ENCODE results near the gene UBAC1. TPM values are rescaled to one million over a fixed set of nuclear protein-coding genes. Genes with fewer than 3 reads are reported as not detected.
"Not testable (repeated sequence)": the region's sequence is repeated elsewhere in the genome, so short reads cannot be mapped to it uniquely, and the experiment has no call there.

Gene UBAC1
- total RNA-seq, 1 donor from 2014 or later, result 42.6 TPM

- peak; percentile 24 for ATAC-seq
Observed at GRCh38 chr9:135919318-135919890, 41.8 kb downstream of the UBAC1 start.

- ATAC-seq, result not testable (repeated sequence)
Observed at GRCh38 chr9:135916227-135916626, 44.9 kb downstream of the UBAC1 start.

- no peak for ATAC-seq
Observed at GRCh38 chr9:135914921-135915320, 46.3 kb downstream of the UBAC1 start.

GRCh38 chr9:135911233-135911632 is 49.9 kb downstream of the UBAC1 start:
- ATAC-seq, result not testable (repeated sequence)

GRCh38 chr9:135910757-135911156 is 50.4 kb downstream of the UBAC1 start:
- no peak for ATAC-seq

GRCh38 chr9:135910216-135910615 is 51.0 kb downstream of the UBAC1 start:
- no peak for ATAC-seq

- no peak for ATAC-seq
Observed at GRCh38 chr9:135909371-135909770, 51.8 kb downstream of the UBAC1 start.

- no peak for ATAC-seq
Observed at GRCh38 chr9:135908754-135909204, 52.4 kb downstream of the UBAC1 start.

GRCh38 chr9:135908093-135908753 is 53.0 kb downstream of the UBAC1 start:
- ATAC-seq, result no peak

- peak; percentile 90 for ATAC-seq
Observed at GRCh38 chr9:135907431-135908092, 53.6 kb downstream of the UBAC1 start, which contains the start of gene CAMSAP1. Gene CAMSAP1, minus strand, starts transcription at chr9:135907546. Its CDS starts 387 bp downstream, at chr9:135907159.

- ATAC-seq, result no peak
Observed at GRCh38 chr9:135907006-135907430, 54.2 kb downstream of the UBAC1 start.

GRCh38 chr9:135906291-135907005 is 54.7 kb downstream of the UBAC1 start:
- ATAC-seq, result no peak

- ATAC-seq, result peak; percentile 57
Observed at GRCh38 chr9:135905380-135906258, 55.6 kb downstream of the UBAC1 start.

GRCh38 chr9:135903786-135904520 is 57.2 kb downstream of the UBAC1 start:
- ATAC-seq, result no peak

- no peak for ATAC-seq
Observed at GRCh38 chr9:135903358-135903656, 57.9 kb downstream of the UBAC1 start.

GRCh38 chr9:135902655-135903357 is 58.4 kb downstream of the UBAC1 start:
- ATAC-seq, result no peak

- no peak for ATAC-seq
Observed at GRCh38 chr9:135901826-135902225, 59.3 kb downstream of the UBAC1 start.

- no peak for ATAC-seq
Observed at GRCh38 chr9:135901031-135901758, 60.0 kb downstream of the UBAC1 start.

GRCh38 chr9:135898634-135899407 is 62.4 kb downstream of the UBAC1 start:
- ATAC-seq, result no peak
